Stimulated activated naive CD8-positive, alpha-beta T cell treated with anti-CD3 and anti-CD28 coated beads, Interleukin-15, Interleukin-2, amounts not matched to agents 100 ng/mL and 50 ng/mL, for 24 hours (primary cell): Measurements from ENCODE around the gene PIM3.

Source experiments
- H3K27ac Mint-ChIP-seq: one replicate; pipeline ENCODE4 v1.8.0; 2021; ENCODE audit warnings: mild to moderate bottlenecking, mixed read lengths
- H3K27me3 Mint-ChIP-seq: one replicate; pipeline ENCODE4 v1.8.0; 2021; ENCODE audit warnings: mixed read lengths
- H3K36me3 Mint-ChIP-seq: one replicate; pipeline ENCODE4 v1.8.0; 2021; ENCODE audit warnings: low read depth, mixed read lengths
- H3K4me1 Mint-ChIP-seq: one replicate; pipeline ENCODE4 v1.8.0; 2021; ENCODE audit warnings: low read depth, mixed read lengths
- H3K4me3 Mint-ChIP-seq: one replicate; pipeline ENCODE4 v1.8.0; 2021; ENCODE audit warnings: mild to moderate bottlenecking, mixed read lengths
- H3K9me3 Mint-ChIP-seq: one replicate; pipeline ENCODE4 v1.8.0; 2021; ENCODE audit warnings: mixed read lengths

PIM3 gene

GRCh38 chr22:49923445-49923844 lies 37.1 kb upstream of the PIM3 start:
- Mint-ChIP-seq H3K27ac (no peak overlapping the region), H3K27me3 (no peaks in the 10 kb centered on the region), H3K4me3 (no peak overlapping the region), H3K36me3 (peaks cover 31% of the 10 kb centered on the region), H3K9me3 (no peaks in the 10 kb centered on the region), H3K4me1 (peaks cover 45% of the 10 kb centered on the region)

GRCh38 chr22:49924113-49924833 lies 36.3 kb upstream of the PIM3 start:
- no peak overlapping the region for H3K4me3 Mint-ChIP-seq
- H3K36me3 Mint-ChIP-seq, result peaks cover 31% of the 10 kb centered on the region
- H3K27ac Mint-ChIP-seq, result no peak overlapping the region
- H3K27me3 Mint-ChIP-seq, result no peaks in the 10 kb centered on the region
- peaks cover 44% of the 10 kb centered on the region for H3K4me1 Mint-ChIP-seq
- H3K9me3 Mint-ChIP-seq, result no peaks in the 10 kb centered on the region

- no peaks in the 10 kb centered on the region for H3K27me3 Mint-ChIP-seq
- H3K9me3 Mint-ChIP-seq, result no peaks in the 10 kb centered on the region
- H3K36me3 Mint-ChIP-seq, result peaks cover 25% of the 10 kb centered on the region
- peak overlapping the region; percentile 75 for H3K4me3 Mint-ChIP-seq
- H3K27ac Mint-ChIP-seq, result peak overlapping the region; percentile 96
- peaks cover 42% of the 10 kb centered on the region for H3K4me1 Mint-ChIP-seq
These were observed 34.9 kb upstream of the PIM3 start for GRCh38 chr22:49925525-49926128.

GRCh38 chr22:49926916-49927315 lies 33.7 kb upstream of the PIM3 start:
- H3K36me3 Mint-ChIP-seq, result peaks cover 25% of the 10 kb centered on the region
- no peaks in the 10 kb centered on the region for H3K27me3 Mint-ChIP-seq
- H3K27ac Mint-ChIP-seq, result peak overlapping the region; percentile 80
- no peak overlapping the region for H3K4me3 Mint-ChIP-seq
- H3K9me3 Mint-ChIP-seq, result no peaks in the 10 kb centered on the region
- peaks cover 54% of the 10 kb centered on the region for H3K4me1 Mint-ChIP-seq

GRCh38 chr22:49927483-49928184 lies 32.9 kb upstream of the PIM3 start:
- Mint-ChIP-seq H3K9me3 (no peaks in the 10 kb centered on the region), H3K4me1 (peaks cover 55% of the 10 kb centered on the region), H3K27me3 (no peaks in the 10 kb centered on the region), H3K4me3 (no peak overlapping the region), H3K27ac (no peak overlapping the region), H3K36me3 (peaks cover 25% of the 10 kb centered on the region)

- H3K4me3 Mint-ChIP-seq, result no peak overlapping the region
- peaks cover 60% of the 10 kb centered on the region for H3K4me1 Mint-ChIP-seq
These were observed 32.4 kb upstream of the PIM3 start for GRCh38 chr22:49928185-49928495.

DNA sequence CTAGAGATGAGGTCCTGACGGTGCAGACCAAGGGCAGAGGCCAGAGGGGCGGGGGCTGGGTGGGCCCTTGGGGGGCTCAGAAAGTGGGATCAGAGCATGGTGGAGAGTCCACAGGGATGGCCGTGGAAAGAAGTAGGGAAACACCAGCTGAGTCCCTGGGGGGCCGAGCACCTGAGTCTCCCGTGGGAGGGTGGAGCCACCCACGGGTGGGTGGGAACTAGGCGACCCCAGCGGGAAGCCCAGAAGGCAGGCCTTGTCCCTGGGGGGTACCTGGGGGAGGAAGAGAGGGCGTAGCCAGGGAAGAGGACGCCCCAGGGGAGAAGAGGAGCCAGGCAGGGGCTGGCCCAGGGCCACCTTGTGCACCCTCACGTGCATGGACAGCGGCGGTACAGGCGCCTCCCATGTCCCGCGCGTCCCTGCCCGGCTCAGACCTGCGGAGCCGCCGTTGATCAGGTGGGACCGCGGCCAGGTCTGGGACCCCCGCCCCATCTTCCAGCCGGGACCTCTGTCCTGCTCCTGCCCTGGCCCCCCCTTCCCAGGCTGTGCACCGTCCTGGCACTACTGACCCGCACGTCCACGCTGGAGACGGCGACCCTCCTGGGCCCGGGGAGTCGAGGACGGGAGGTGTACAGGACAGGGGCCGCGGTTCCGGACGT lies 31.9 kb upstream of the PIM3 start:
- Mint-ChIP-seq H3K36me3 (peaks cover 18% of the 10 kb centered on the region), H3K27ac (no peak overlapping the region), H3K4me1 (peaks cover 60% of the 10 kb centered on the region), H3K4me3 (no peak overlapping the region), H3K27me3 (no peaks in the 10 kb centered on the region), H3K9me3 (no peaks in the 10 kb centered on the region)

More at GRCh38 chr22:49928185-49928495, 32.4 kb upstream of the PIM3 start:
- Mint-ChIP-seq H3K27me3 (no peaks in the 10 kb centered on the region), H3K9me3 (no peaks in the 10 kb centered on the region), H3K27ac (no peak overlapping the region), H3K36me3 (peaks cover 24% of the 10 kb centered on the region)

GRCh38 chr22:49929211-49929979 lies 31.2 kb upstream of the PIM3 start:
- Mint-ChIP-seq H3K4me1 (peaks cover 56% of the 10 kb centered on the region), H3K27ac (no peak overlapping the region), H3K4me3 (no peak overlapping the region), H3K36me3 (peaks cover 11% of the 10 kb centered on the region), H3K9me3 (no peaks in the 10 kb centered on the region), H3K27me3 (no peaks in the 10 kb centered on the region)

GRCh38 chr22:49929994-49930575 lies 30.5 kb upstream of the PIM3 start:
- Mint-ChIP-seq H3K27me3 (no peaks in the 10 kb centered on the region), H3K4me3 (no peak overlapping the region), H3K9me3 (no peaks in the 10 kb centered on the region), H3K4me1 (peaks cover 54% of the 10 kb centered on the region), H3K27ac (peak overlapping the region; percentile 69), H3K36me3 (peaks cover 9% of the 10 kb centered on the region)

DNA sequence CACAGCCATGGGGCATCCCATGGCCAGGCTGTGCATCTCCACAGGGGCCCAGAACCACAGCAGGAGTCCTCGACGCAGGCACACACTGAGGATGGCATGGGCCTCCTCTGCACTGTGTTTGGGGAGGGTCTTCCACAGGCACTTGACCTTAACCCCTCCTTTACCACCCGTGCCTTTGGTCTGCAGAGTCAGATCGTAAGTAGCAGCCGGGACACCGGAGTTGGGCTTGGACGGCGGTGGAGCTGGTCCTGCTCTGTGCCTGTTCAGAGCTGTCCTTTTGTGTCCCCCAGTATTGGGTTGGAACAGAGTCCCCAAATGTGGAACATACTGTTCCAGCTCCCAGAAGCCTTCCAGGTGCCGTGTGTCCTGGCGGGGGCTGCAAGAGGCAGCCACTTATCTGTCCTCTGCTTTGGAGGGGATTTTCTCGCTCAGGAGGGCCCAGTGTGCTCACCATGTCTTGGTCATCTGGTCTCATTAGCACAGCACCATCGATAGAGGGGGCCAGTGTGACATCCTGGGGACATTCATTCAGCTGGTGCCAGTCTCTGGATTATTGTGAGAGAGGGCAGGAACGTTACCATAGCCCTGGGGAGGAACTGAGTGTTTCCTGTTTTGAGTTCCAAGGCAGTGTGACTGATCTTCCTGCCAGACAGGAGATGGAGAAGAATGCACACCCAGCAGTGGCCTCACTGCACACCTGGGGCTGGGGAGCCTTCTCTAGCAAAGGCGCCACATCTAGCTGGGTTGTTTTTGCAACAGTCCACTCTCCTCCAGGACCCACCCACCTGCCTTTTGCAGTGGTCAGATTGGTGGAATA lies 29.8 kb upstream of the PIM3 start:
- H3K27me3 Mint-ChIP-seq, result no peaks in the 10 kb centered on the region
- H3K27ac Mint-ChIP-seq, result peak overlapping the region; percentile 69
- H3K4me1 Mint-ChIP-seq, result peaks cover 47% of the 10 kb centered on the region
- H3K9me3 Mint-ChIP-seq, result no peaks in the 10 kb centered on the region
- H3K4me3 Mint-ChIP-seq, result no peak overlapping the region
- H3K36me3 Mint-ChIP-seq, result peaks cover 6% of the 10 kb centered on the region

- Mint-ChIP-seq H3K27ac (peak overlapping the region; percentile 66), H3K27me3 (no peaks in the 10 kb centered on the region), H3K36me3 (no peaks in the 10 kb centered on the region), H3K9me3 (no peaks in the 10 kb centered on the region), H3K4me1 (peaks cover 44% of the 10 kb centered on the region), H3K4me3 (peak overlapping the region; percentile 63)
These were observed 27.1 kb upstream of the PIM3 start for GRCh38 chr22:49933236-49934159.

DNA sequence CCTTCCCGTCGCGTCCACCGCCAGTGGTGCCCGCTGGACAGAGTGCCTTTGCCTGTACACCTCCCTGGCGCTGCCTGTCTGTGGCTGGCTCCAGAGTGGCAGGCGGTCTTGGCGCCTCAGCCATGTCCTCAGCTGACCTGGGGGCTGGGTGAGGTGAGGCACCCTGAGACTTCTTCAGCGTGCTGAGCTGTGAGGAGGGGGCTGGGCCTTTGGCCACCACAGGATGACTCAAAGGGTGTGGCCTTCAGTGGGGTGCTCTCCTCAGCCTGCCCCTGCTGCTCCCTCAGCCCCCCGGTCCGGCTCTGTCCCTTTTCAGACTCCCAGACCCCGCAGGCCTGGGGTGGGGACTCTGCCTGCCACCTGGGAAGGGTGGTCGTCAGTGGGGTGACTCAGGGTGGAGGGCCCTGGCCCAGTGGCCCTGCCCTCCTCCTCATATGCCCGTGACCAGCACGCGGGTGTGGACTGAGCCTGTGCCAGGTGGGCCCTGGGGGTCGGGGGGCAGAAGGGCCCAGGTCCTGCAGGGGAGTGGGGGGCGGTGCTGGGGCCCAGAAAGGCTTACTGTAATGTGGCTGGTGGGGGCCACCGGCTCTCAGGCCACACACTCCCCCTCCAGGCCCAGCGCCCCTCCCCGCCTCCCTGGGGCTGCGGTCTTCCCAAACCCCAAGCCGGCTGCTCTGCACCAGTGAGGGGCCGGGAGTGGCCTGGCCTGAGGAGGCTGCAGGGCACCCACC lies 26.2 kb upstream of the PIM3 start:
- H3K4me1 Mint-ChIP-seq, result peaks cover 44% of the 10 kb centered on the region
- H3K9me3 Mint-ChIP-seq, result no peaks in the 10 kb centered on the region
- H3K4me3 Mint-ChIP-seq, result peak overlapping the region; percentile 63
- H3K36me3 Mint-ChIP-seq, result no peaks in the 10 kb centered on the region
- H3K27me3 Mint-ChIP-seq, result no peaks in the 10 kb centered on the region
- H3K27ac Mint-ChIP-seq, result no peak overlapping the region
